SK-N-SH treated with all-trans-retinoic acid at 6 μM for 48 hours (cell line): ENCODE data around the gene PCNT.

Source experiments
- ATAC-seq: fragments of 200-7000 bp; cut with Tn5 transposase; 3 replicates; pipeline ENCODE4 v1.9.1; 2020; ENCODE audit warnings: mild to moderate bottlenecking, moderate library complexity
- ARNTL ChIP-seq: fragments of 450-650 bp; formaldehyde crosslinking; IDR thresholded peaks from 2 replicates; pipeline ENCODE4 v1.5.0; 2020; ENCODE audit warnings: low read depth, mild to moderate bottlenecking, moderate library complexity, borderline replicate concordance
- BACH2 ChIP-seq: fragments of 250-450 bp; sonication (Bioruptor Pico); IDR thresholded peaks from 2 replicates; pipeline ENCODE4 v1.9.0; 2021; ENCODE audit warnings: mild to moderate bottlenecking, borderline replicate concordance
- CREB5 ChIP-seq: fragments of 250-450 bp; sonication (Bioruptor Pico); IDR thresholded peaks from 2 replicates; pipeline ENCODE4 v1.5.1; 2020; ENCODE audit warnings: low read depth, mild to moderate bottlenecking, moderate library complexity
- CSDC2 ChIP-seq: fragments of 250-450 bp; sonication (Bioruptor Pico); IDR thresholded peaks from 2 replicates; pipeline ENCODE4 v1.5.0; 2020; ENCODE audit warnings: mild to moderate bottlenecking, moderate library complexity
- CSRNP3 ChIP-seq: fragments of 250-450 bp; sonication (Bioruptor Pico); IDR thresholded peaks from 2 replicates; pipeline ENCODE4 v1.5.1; 2021; ENCODE audit warnings: mild to moderate bottlenecking, moderate library complexity
- ESRRG ChIP-seq: fragments of 250-450 bp; sonication (Bioruptor Pico); IDR thresholded peaks from 2 replicates; pipeline ENCODE4 v1.6.1; 2021; ENCODE audit warnings: mild to moderate bottlenecking
- GLIS3 ChIP-seq: fragments of 250-450 bp; sonication (Bioruptor Pico); IDR thresholded peaks from 2 replicates; pipeline ENCODE4 v1.5.0; 2020; ENCODE audit warnings: mild to moderate bottlenecking, moderate library complexity
- OSR1 ChIP-seq: fragments of 250-450 bp; sonication (Bioruptor Pico); IDR thresholded peaks from 2 replicates; pipeline ENCODE4 v1.8.0; 2022; ENCODE audit warnings: moderate library complexity, mild to moderate bottlenecking, inconsistent platforms
- PATZ1 ChIP-seq: fragments of 250-450 bp; sonication (Bioruptor Pico); IDR thresholded peaks from 2 replicates; pipeline ENCODE4 v1.8.0; 2020; ENCODE audit warnings: mild to moderate bottlenecking, moderate library complexity, borderline replicate concordance
- POU6F1 ChIP-seq: fragments of 250-450 bp; sonication (Bioruptor Pico); IDR thresholded peaks from 2 replicates; pipeline ENCODE4 v1.8.0; 2021; ENCODE audit warnings: low read depth, mild to moderate bottlenecking, moderate library complexity, borderline replicate concordance
- PPARA ChIP-seq: fragments of 250-450 bp; sonication (Bioruptor Pico); IDR thresholded peaks from 2 replicates; pipeline ENCODE4 v1.5.0; 2020; ENCODE audit warnings: mild to moderate bottlenecking, borderline replicate concordance
- RARB ChIP-seq: fragments of 250-450 bp; sonication (Bioruptor Pico); IDR thresholded peaks from 2 replicates; pipeline ENCODE4 v1.8.0; 2021; ENCODE audit warnings: mild to moderate bottlenecking, moderate library complexity
- SNAI2 ChIP-seq: fragments of 250-450 bp; sonication (Bioruptor Pico); IDR thresholded peaks from 2 replicates; pipeline ENCODE4 v1.5.0; 2020; ENCODE audit warnings: mild to moderate bottlenecking, moderate library complexity
- TCF4 ChIP-seq: fragments of 250-450 bp; sonication (Bioruptor Pico); IDR thresholded peaks from 2 replicates; pipeline ENCODE4 v1.8.0; 2021; ENCODE audit warnings: mild to moderate bottlenecking, moderate library complexity, borderline replicate concordance
- TOX ChIP-seq: fragments of 250-450 bp; sonication (Bioruptor Pico); IDR thresholded peaks from 2 replicates; pipeline ENCODE4 v1.8.0; 2021; ENCODE audit warnings: mild to moderate bottlenecking, moderate library complexity, borderline replicate concordance
- TSHZ2 ChIP-seq: fragments of 250-450 bp; sonication (Bioruptor Pico); IDR thresholded peaks from 2 replicates; pipeline ENCODE4 v1.5.0; 2020; ENCODE audit warnings: mild to moderate bottlenecking, moderate library complexity
- ZC3H10 ChIP-seq: fragments of 250-450 bp; sonication (Bioruptor Pico); IDR thresholded peaks from 2 replicates; pipeline ENCODE4 v1.5.1; 2021; ENCODE audit warnings: mild to moderate bottlenecking, moderate library complexity
- ZFP3 ChIP-seq: fragments of 250-450 bp; sonication (Bioruptor Pico); IDR thresholded peaks from 2 replicates; pipeline ENCODE4 v1.5.0; 2020; ENCODE audit warnings: mild to moderate bottlenecking, moderate library complexity
- ZFP30 ChIP-seq: fragments of 450-650 bp; formaldehyde crosslinking; IDR thresholded peaks from 2 replicates; pipeline ENCODE4 v1.5.0; 2022; ENCODE audit warnings: mild to moderate bottlenecking, moderate library complexity
- ZNF565 ChIP-seq: fragments of 450-650 bp; formaldehyde crosslinking; conservative IDR thresholded peaks from 2 replicates; pipeline ENCODE4 v1.5.0; 2020; ENCODE audit warnings: low read depth, mild to moderate bottlenecking, moderate library complexity
- ZNF70 ChIP-seq: fragments of 450-650 bp; formaldehyde crosslinking; IDR thresholded peaks from 2 replicates; pipeline ENCODE4 v1.5.0; 2020; ENCODE audit warnings: mild to moderate bottlenecking, moderate library complexity
- ZNF8 ChIP-seq: fragments of 450-650 bp; formaldehyde crosslinking; IDR thresholded peaks from 2 replicates; pipeline ENCODE4 v1.5.0; 2020; ENCODE audit warnings: mild to moderate bottlenecking, moderate library complexity

PCNT gene

GRCh38 chr21:46294647-46295176 is 29.2 kb upstream of the PCNT start:
- ATAC-seq, result peak; percentile 73
- TF ChIP-seq OSR1, result no peak
- TF ChIP-seq POU6F1 (CRISPR knock-in tag), result no peak
- TF ChIP-seq SNAI2 (CRISPR knock-in tag), result no peak
- no peak for TF ChIP-seq ZFP3 (CRISPR knock-in tag)
- no peak for TF ChIP-seq GLIS3 (CRISPR knock-in tag)
- no peak for TF ChIP-seq CSRNP3
- no peak for TF ChIP-seq PATZ1
- TF ChIP-seq ZNF70 (CRISPR knock-in tag), result no peak
- no peak for TF ChIP-seq PPARA
- no peak for TF ChIP-seq ARNTL (CRISPR knock-in tag)
- no peak for TF ChIP-seq CSDC2
- TF ChIP-seq ZFP30 (CRISPR knock-in tag), result no peak
- TF ChIP-seq ZC3H10 (CRISPR knock-in tag), result no peak
- no peak for TF ChIP-seq ESRRG
- no peak for TF ChIP-seq BACH2
- TF ChIP-seq TSHZ2 (CRISPR knock-in tag), result no peak
- no peak for TF ChIP-seq ZNF565 (CRISPR knock-in tag)
- TF ChIP-seq TOX (CRISPR knock-in tag), result no peak
- no peak for TF ChIP-seq ZNF8 (CRISPR knock-in tag)

- TF ChIP-seq ZNF565 (CRISPR knock-in tag), result no peak
- TF ChIP-seq PATZ1, result no peak
- no peak for TF ChIP-seq GLIS3 (CRISPR knock-in tag)
- TF ChIP-seq RARB (CRISPR knock-in tag), result no peak
- TF ChIP-seq ZFP3 (CRISPR knock-in tag), result no peak
- TF ChIP-seq POU6F1 (CRISPR knock-in tag), result no peak
- no peak for TF ChIP-seq OSR1
- no peak for TF ChIP-seq ESRRG
- TF ChIP-seq SNAI2 (CRISPR knock-in tag), result no peak
- TF ChIP-seq TSHZ2 (CRISPR knock-in tag), result no peak
- no peak for TF ChIP-seq CREB5 (CRISPR knock-in tag)
- TF ChIP-seq ARNTL (CRISPR knock-in tag), result no peak
- TF ChIP-seq TCF4 (CRISPR knock-in tag), result no peak
- TF ChIP-seq ZFP30 (CRISPR knock-in tag), result no peak
- TF ChIP-seq BACH2, result no peak
- TF ChIP-seq ZNF8 (CRISPR knock-in tag), result no peak
- TF ChIP-seq TOX (CRISPR knock-in tag), result no peak
- TF ChIP-seq CSDC2, result no peak
- TF ChIP-seq, all 23 proteins: peak for 0
- ATAC-seq, result peak; percentile 61
Observed at GRCh38 chr21:46295177-46295770, 28.7 kb upstream of the PCNT start.
